Panc1 (cell line): ENCODE measurements around the gene POU3F2.

ENCODE experiments used
- POLR2AphosphoS5 ChIP-seq: IDR thresholded peaks from 2 replicates; pipeline ENCODE4 v1.6.1; 2012; ENCODE audit warnings: mild to moderate bottlenecking, low read depth, low read length, moderate library complexity
- REST ChIP-seq, 2 experiments: IDR thresholded peaks; 2 replicates each; pipeline ENCODE4 v1.6.1; 2011 to 2012; ENCODE audit warnings: low read depth in 2 of 2, control low read depth in 1 of 2, low read length in 1 of 2, mild to moderate bottlenecking in 1 of 2, moderate library complexity in 1 of 2; ENCODE audit not compliant: insufficient read depth in 1 of 2
- SIN3A ChIP-seq: IDR thresholded peaks from 2 replicates; pipeline ENCODE4 v1.6.1; 2012; ENCODE audit warnings: low read depth, mild to moderate bottlenecking, low read length, moderate library complexity, borderline replicate concordance; ENCODE audit not compliant: insufficient read depth
- TCF7L2 ChIP-seq: IDR thresholded peaks from 2 replicates; pipeline ENCODE4 v1.6.1; 2011; ENCODE audit warnings: mild to moderate bottlenecking, low read depth, low read length, inconsistent platforms
- TF ChIP-seq, protein P1 (sequence below): fragments of 450-650 bp; IDR thresholded peaks from 2 replicates; pipeline ENCODE4 v1.5.1; 2017; ENCODE audit warnings: mild to moderate bottlenecking

DNA sequence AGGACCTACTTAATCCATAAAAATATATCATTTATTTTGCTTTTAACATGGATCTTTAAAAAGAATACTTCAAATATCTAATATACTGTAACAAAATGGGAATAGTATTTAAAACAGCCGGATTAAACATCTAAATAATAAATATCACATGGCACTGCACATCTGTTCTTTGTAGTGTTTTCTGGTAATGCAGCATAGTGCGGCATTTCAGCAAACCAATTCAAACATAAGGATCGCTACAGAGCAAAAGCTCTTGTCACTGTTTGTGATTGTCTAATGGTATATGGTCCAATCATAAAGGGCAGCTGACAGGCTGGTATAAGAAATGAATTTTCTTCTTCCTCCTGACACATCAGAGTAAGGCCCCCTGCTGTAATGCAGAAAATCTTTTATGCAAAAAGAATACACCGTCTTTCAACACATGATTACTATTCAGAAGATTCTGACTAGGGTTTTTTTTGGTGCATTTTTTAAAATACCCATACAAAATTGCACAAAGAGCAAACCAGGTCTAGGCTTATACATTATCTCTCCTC, 40.0 kb upstream of the POU3F2 start:
- TF ChIP-seq, protein P1, sequence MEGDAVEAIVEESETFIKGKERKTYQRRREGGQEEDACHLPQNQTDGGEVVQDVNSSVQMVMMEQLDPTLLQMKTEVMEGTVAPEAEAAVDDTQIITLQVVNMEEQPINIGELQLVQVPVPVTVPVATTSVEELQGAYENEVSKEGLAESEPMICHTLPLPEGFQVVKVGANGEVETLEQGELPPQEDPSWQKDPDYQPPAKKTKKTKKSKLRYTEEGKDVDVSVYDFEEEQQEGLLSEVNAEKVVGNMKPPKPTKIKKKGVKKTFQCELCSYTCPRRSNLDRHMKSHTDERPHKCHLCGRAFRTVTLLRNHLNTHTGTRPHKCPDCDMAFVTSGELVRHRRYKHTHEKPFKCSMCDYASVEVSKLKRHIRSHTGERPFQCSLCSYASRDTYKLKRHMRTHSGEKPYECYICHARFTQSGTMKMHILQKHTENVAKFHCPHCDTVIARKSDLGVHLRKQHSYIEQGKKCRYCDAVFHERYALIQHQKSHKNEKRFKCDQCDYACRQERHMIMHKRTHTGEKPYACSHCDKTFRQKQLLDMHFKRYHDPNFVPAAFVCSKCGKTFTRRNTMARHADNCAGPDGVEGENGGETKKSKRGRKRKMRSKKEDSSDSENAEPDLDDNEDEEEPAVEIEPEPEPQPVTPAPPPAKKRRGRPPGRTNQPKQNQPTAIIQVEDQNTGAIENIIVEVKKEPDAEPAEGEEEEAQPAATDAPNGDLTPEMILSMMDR: no peak
- TF ChIP-seq POLR2AphosphoS5: no peak
- TF ChIP-seq REST (IDR thresholded peaks at IDR 0.05; ENCODE audit: insufficient read depth in 1 of 2, low read depth in 2 of 2, low read length in 1 of 2): no peak
- no peak for TF ChIP-seq TCF7L2
- no peak for TF ChIP-seq SIN3A
